GM18505 (cell line): ENCODE data around the gene AFAP1.

Source experiments
- ATAC-seq: cut with Tn5 transposase; IDR thresholded peaks from one replicate; pipeline ENCODE4 v1.9.1; 2021; ENCODE audit not compliant: unreplicated experiment
- POLR2A ChIP-seq: IDR thresholded peaks from 4 replicates; pipeline ENCODE4 v1.6.1; 2011; ENCODE audit warnings: borderline replicate concordance; ENCODE audit not compliant: insufficient read depth, insufficient read length; ENCODE audit errors: extremely low read depth

Gene AFAP1, protein sequence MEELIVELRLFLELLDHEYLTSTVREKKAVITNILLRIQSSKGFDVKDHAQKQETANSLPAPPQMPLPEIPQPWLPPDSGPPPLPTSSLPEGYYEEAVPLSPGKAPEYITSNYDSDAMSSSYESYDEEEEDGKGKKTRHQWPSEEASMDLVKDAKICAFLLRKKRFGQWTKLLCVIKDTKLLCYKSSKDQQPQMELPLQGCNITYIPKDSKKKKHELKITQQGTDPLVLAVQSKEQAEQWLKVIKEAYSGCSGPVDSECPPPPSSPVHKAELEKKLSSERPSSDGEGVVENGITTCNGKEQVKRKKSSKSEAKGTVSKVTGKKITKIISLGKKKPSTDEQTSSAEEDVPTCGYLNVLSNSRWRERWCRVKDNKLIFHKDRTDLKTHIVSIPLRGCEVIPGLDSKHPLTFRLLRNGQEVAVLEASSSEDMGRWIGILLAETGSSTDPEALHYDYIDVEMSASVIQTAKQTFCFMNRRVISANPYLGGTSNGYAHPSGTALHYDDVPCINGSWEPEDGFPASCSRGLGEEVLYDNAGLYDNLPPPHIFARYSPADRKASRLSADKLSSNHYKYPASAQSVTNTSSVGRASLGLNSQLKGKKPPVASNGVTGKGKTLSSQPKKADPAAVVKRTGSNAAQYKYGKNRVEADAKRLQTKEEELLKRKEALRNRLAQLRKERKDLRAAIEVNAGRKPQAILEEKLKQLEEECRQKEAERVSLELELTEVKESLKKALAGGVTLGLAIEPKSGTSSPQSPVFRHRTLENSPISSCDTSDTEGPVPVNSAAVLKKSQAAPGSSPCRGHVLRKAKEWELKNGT

DNA sequence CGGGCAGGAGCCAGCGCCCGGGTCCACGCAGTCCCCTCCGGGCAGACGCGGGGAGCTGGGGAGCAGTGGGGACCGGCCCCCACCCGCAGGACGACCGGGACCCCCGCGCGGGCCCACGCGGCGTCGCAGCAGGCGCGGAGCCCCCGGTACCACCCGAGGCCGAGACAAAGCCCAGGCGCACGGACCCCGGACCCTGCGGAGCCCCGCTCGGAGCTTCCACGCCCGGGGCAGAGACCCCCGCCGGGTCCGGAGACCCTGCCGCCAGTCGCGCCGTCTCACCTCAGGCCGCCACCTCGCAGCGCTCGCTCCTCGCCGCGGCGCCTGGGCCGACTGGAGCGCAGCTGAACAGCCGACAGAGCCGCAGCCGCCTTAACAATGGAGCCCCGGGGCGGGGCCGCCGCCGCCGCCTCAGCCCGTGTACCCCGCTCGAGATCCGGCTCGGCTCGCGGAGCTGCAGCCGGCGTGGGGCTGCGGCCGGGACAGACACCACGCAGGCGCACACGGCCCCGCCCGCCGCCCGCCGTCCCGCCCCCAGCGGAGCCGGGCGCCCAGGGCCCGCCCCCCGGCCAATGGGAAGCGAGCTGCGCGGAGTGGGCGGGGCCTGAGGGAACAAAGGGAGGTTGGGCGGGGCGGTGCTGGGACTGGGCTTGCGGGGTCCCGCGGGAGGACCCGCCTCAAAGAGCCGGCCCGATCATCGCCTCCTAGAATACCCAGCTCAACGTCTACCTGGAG, at the start of gene AFAP1:
Gene AFAP1, minus strand, starts transcription at position 485 of the 732 bp plus-strand sequence. CDS start 67,783 bp downstream, outside the sequence.
- peak; percentile 93 for ATAC-seq

GRCh38 chr4:7988437-7988836, 48.8 kb upstream of the AFAP1 start:
- TF ChIP-seq POLR2A, result no peak
- ATAC-seq, result no peak

More for the DNA sequence above, at the start of gene AFAP1:
- no peak for TF ChIP-seq POLR2A

DNA sequence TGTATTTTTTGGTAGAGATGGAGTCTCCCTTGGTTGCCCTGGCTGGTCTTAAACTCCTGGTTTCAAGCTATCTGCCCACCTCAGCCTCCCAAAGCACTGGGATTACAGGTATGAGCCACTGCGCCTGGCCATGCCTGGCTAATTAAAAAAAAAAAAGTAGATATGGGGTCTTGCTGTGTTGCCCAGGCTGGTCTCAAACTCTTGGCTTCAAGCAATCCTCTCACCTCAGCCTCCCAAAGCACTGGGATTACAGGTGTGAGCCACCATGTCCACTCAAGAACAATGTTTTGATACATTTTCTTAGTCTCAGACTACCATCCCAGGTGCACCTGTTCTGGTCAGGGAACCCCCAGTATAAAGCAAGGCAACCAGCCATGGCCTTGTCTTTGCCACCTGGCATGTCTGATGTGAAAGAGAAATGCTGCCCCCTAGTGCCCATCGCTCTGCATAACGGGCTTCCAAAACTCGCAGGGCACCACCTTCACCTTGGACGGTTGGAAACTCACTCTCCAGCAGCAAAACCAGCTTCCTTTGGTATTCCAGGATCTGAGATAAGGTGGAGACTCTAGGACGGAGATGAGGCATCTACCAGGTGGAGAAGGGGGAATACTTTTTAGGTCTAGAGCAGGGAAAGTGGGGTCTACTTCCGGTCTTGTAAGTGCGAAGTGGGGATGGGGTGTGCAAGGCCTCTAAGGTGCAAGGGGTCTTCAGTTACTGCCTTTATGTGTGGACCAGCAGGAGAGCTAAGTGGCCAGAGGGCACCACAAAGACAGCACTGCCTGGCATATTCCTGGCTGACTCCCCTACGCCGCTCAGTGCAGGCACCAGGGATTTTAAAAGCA, 47.7 kb upstream of the AFAP1 start:
- peak; percentile 70 for ATAC-seq
- no peak for TF ChIP-seq POLR2A

- TF ChIP-seq POLR2A, result no peak
- no peak for ATAC-seq
Observed at GRCh38 chr4:7985891-7986441, 46.3 kb upstream of the AFAP1 start.

DNA sequence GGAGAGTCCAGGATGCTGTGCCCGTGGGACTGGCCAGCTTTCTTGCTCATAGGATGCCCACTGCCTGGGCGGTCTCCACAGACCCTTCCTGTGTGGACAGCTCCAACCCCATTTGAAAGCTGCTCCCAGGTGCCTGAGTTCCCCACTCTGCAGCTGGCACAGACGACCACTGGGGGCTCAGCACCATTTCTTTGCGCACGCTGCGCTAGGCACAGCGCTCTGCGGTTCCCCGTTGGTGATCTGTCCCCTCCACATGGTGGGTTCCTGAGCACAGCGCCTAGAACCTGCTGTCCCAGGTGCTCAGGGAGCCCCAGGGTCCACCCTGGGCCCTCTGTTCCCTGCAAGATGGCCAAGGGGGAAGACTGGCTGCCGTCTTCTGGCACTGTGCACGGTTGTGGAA, 45.4 kb upstream of the AFAP1 start:
- TF ChIP-seq POLR2A, result no peak
- no peak for ATAC-seq

DNA sequence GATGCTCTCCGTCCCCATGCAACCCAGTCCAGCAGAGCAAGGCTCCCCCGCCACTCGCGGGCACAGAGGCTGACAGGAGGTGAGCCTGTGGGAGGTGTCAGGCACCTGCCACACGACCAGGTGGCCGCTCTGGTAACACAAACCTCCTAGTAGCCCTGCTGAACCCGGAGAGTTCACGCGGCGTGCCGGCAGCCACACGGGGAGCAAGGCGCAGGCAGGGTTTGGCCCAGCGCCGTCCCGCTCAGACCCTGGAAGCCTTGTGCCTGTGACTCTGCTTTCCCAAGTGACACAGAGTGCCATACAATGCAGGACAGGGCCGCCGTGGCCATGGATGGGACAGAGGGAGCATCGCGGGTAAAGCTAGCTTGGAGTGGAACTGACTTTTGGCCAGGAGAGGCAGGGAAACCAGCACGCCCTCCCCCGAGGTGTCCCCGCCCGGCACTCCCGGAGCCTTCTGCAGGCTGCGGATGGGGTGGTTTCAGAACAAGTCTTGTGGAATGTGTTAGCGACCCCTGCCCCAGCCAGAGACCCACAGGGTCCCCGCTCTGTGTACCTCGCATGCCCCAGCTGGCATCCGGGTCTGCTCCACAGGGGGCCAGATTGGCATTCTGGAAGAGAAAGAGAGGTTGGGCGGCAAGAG, 44.7 kb upstream of the AFAP1 start:
- ATAC-seq, result no peak
- no peak for TF ChIP-seq POLR2A

- no peak for TF ChIP-seq POLR2A
- no peak for ATAC-seq
Observed at GRCh38 chr4:7983296-7983695, 43.6 kb upstream of the AFAP1 start.

DNA sequence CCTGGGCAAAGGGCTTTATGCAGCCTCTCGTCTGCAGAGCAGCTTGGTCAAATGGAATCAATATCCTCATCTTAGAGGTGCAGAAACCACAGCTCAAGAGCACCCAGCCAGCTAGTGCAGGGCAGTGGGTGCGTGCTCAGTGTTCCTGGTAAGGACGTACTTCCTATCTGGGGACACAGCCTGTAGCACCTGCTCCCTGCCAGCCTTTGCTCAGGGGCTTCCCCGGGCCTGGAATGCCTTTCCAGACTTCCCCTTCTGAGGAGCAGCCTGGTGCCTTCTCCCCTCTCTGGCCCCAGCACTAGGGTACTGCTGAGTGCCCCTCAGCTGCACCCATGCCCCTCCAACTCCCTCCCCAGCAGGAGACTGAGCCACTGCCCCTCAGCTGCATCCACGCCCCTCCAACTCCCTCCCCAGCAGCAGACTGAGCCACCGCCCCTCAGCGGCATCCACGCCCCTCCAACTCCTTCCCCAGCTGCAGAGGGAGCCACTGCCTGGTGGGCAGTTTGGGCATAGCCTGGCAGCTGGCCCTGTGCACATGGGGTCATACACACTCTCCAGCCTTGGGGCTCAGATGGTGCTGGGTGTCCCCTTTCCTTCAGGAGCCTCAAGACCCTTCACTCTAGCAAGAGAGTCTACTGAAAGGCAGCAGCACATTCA, 42.2 kb upstream of the AFAP1 start:
- TF ChIP-seq POLR2A, result no peak
- no peak for ATAC-seq

DNA sequence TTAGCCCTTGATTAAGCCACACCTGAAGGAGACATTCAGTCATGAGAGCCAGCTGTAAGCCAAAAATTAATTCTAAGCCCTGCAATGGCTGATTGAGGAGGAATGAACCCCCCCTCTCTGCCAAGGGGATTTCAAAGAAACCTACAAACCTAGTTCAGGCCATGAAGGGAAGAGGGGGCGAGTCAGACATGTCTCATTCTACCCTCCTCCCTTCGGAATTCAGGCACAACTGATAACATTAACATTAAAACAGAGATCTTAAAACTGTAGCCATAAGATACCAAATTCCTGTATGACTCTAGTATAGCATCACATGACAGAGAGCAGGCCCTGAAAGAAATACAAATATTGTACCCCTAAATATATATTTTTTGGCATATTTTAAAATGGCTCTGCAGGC, 40.4 kb upstream of the AFAP1 start:
- no peak for TF ChIP-seq POLR2A
- ATAC-seq, result no peak

DNA sequence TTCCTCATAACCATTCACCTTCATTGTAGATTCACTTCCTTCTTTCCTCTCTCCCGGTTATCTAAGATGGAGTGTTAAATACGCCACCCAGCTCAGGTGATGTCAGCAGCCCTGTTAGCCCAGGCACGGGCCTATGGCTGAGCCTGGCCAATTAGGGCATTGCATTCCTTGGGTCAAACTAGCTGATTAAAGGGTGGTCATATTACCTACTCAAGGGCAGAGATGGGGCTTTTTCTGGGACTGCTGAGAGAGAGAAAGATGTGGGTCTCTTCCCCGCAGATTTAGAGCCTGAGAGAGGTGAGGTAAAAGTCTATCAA, 39.9 kb upstream of the AFAP1 start:
- no peak for ATAC-seq
- no peak for TF ChIP-seq POLR2A

DNA sequence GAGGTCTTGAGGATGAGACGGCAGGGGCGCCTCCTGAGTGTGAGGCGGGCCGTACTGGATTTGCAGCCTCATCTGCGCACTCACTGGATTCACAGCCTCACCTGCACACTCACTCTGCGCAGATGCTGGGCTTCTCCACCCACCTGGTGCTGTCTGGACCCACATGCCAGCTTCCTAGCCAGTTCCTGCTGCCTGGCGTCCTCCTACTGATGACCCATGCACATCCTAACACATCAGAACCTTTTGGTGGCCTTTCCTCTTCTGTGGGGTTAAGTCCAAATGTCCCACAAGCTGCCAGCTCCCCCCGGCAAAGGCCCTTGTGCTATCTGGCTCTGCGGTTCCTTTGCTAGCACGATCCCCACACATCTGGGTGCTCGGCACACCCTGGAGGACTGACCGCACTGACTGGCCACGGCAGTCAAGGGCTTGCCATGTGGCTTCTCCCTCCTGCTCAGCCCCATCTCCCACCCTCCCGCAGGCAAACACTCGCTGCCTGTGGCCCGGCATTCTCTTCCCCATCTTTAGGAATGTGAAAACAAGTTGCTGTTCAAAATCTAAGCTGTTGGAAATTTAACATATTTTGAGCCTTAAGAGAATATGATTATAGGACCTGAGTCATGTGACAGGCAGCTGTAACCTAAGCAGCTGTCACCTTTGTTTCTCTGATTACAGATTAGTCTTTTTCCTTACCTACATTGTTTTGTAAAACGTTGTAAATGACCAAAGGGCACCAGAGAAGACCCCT, 39.4 kb upstream of the AFAP1 start:
- ATAC-seq, result no peak
- TF ChIP-seq POLR2A, result no peak
